ENCODE results near the gene CABP1.

CABP1 gene

GRCh38 chr12:120705618-120706017 lies 65.2 kb downstream of the CABP1 start:
- Mint-ChIP-seq H3K4me3 (no peak overlapping the region), H3K27me3 (ENCODE audit: low read depth) (no peaks in the 10 kb centered on the region), H3K36me3 (ENCODE audit: low read depth) (peaks cover 15% of the 10 kb centered on the region), H3K9me3 (no peaks in the 10 kb centered on the region), H3K4me1 (ENCODE audit: low read depth) (peaks cover 4% of the 10 kb centered on the region), H3K27ac (no peak overlapping the region)
- DNase-seq (ENCODE audit: low spot score), result no peak

- Mint-ChIP-seq H3K36me3 (ENCODE audit: low read depth) (peaks cover 11% of the 10 kb centered on the region), H3K4me1 (ENCODE audit: low read depth) (peaks cover 4% of the 10 kb centered on the region), H3K4me3 (no peak overlapping the region), H3K27me3 (ENCODE audit: low read depth) (no peaks in the 10 kb centered on the region), H3K27ac (no peak overlapping the region), H3K9me3 (no peaks in the 10 kb centered on the region)
- DNase-seq (ENCODE audit: low spot score), result no peak
Observed at GRCh38 chr12:120706029-120706428, 65.6 kb downstream of the CABP1 start.

- H3K27ac Mint-ChIP-seq, result no peak overlapping the region
- DNase-seq (ENCODE audit: low spot score), result no peak
- H3K27me3 Mint-ChIP-seq (ENCODE audit: low read depth), result no peaks in the 10 kb centered on the region
- H3K36me3 Mint-ChIP-seq (ENCODE audit: low read depth), result peaks cover 8% of the 10 kb centered on the region
- peaks cover 25% of the 10 kb centered on the region for H3K4me1 Mint-ChIP-seq (ENCODE audit: low read depth)
- no peaks in the 10 kb centered on the region for H3K9me3 Mint-ChIP-seq
- no peak overlapping the region for H3K4me3 Mint-ChIP-seq
Observed at GRCh38 chr12:120708651-120709050, 68.2 kb downstream of the CABP1 start.

GRCh38 chr12:120710031-120710804 lies 69.8 kb downstream of the CABP1 start, which contains the start of gene UNC119B:
UNC119B (plus strand) TSS chr12:120710458; CDS start chr12:120710475, 17 bp downstream.
- Mint-ChIP-seq H3K9me3 (no peaks in the 10 kb centered on the region), H3K4me3 (peak within 1 kb of the TSS; percentile 93), H3K4me1 (ENCODE audit: low read depth) (peaks cover 29% of the 10 kb centered on the region), H3K36me3 (ENCODE audit: low read depth) (peaks cover 16% of the 10 kb centered on the region), H3K27ac (peak within 1 kb of the TSS; percentile 83), H3K27me3 (ENCODE audit: low read depth) (no peaks in the 10 kb centered on the region)
- DNase-seq (ENCODE audit: low spot score), result peak; percentile 77

- peaks cover 29% of the 10 kb centered on the region for H3K4me1 Mint-ChIP-seq (ENCODE audit: low read depth)
- no peak for DNase-seq (ENCODE audit: low spot score)
- H3K4me3 Mint-ChIP-seq, result peak overlapping the region; percentile 93
- no peaks in the 10 kb centered on the region for H3K9me3 Mint-ChIP-seq
- peak overlapping the region; percentile 83 for H3K27ac Mint-ChIP-seq
- no peaks in the 10 kb centered on the region for H3K27me3 Mint-ChIP-seq (ENCODE audit: low read depth)
- peaks cover 18% of the 10 kb centered on the region for H3K36me3 Mint-ChIP-seq (ENCODE audit: low read depth)
Observed at GRCh38 chr12:120710805-120711296, 70.4 kb downstream of the CABP1 start.

- Mint-ChIP-seq H3K4me1 (ENCODE audit: low read depth) (peaks cover 29% of the 10 kb centered on the region), H3K27me3 (ENCODE audit: low read depth) (no peaks in the 10 kb centered on the region), H3K36me3 (ENCODE audit: low read depth) (peaks cover 20% of the 10 kb centered on the region), H3K27ac (peak overlapping the region; percentile 83), H3K4me3 (peak overlapping the region; percentile 93), H3K9me3 (no peaks in the 10 kb centered on the region)
- no peak for DNase-seq (ENCODE audit: low spot score)
Observed at GRCh38 chr12:120711411-120711810, 71.0 kb downstream of the CABP1 start.

GRCh38 chr12:120712610-120713009 lies 72.2 kb downstream of the CABP1 start:
- Mint-ChIP-seq H3K9me3 (no peaks in the 10 kb centered on the region), H3K36me3 (ENCODE audit: low read depth) (peaks cover 28% of the 10 kb centered on the region)
- DNase-seq (ENCODE audit: low spot score), result no peak

GRCh38 chr12:120713861-120714482 lies 73.5 kb downstream of the CABP1 start:
- H3K4me3 Mint-ChIP-seq, result no peak overlapping the region
- H3K27me3 Mint-ChIP-seq (ENCODE audit: low read depth), result no peaks in the 10 kb centered on the region
- peaks cover 36% of the 10 kb centered on the region for H3K4me1 Mint-ChIP-seq (ENCODE audit: low read depth)
- no peak overlapping the region for H3K27ac Mint-ChIP-seq
- peak; percentile 69 for DNase-seq (ENCODE audit: low spot score)
- peaks cover 37% of the 10 kb centered on the region for H3K36me3 Mint-ChIP-seq (ENCODE audit: low read depth)
- H3K9me3 Mint-ChIP-seq, result no peaks in the 10 kb centered on the region

More at GRCh38 chr12:120712610-120713009, 72.2 kb downstream of the CABP1 start:
- Mint-ChIP-seq H3K4me1 (ENCODE audit: low read depth) (peaks cover 29% of the 10 kb centered on the region), H3K4me3 (peak overlapping the region; percentile 93), H3K27ac (no peak overlapping the region), H3K27me3 (ENCODE audit: low read depth) (no peaks in the 10 kb centered on the region)
